ENCODE measurements around the gene KCNN1.
"Not testable (repeated sequence)": the region's sequence is repeated elsewhere in the genome, so short reads cannot be mapped to it uniquely, and the experiment has no call there.

Gene KCNN1

GRCh38 chr19:17977021-17977420 is 10.1 kb downstream of the KCNN1 start:
- Histone ChIP-seq H3K36me3 (ENCODE audit: control insufficient read depth, insufficient read depth, low read length, severe bottlenecking) (no peaks in the 10 kb centered on the region), H3K9ac (ENCODE audit: low read length) (no peak overlapping the region), H3K27me3 (replicated peaks; ENCODE audit: control insufficient read depth, insufficient read depth, low read length) (peaks cover 17% of the 10 kb centered on the region), H3K4me1 (ENCODE audit: control insufficient read depth, insufficient read depth, low read length) (no peaks in the 10 kb centered on the region), H3K4me3 (ENCODE audit: low read length) (no peak overlapping the region), H3K9me3 (ENCODE audit: control insufficient read depth, low read length) (no peaks in the 10 kb centered on the region)
- no peak for DNase-seq (ENCODE audit: low read depth)

GRCh38 chr19:17977488-17977887 is 10.6 kb downstream of the KCNN1 start:
- Histone ChIP-seq H3K9me3 (ENCODE audit: control insufficient read depth, low read length) (no peaks in the 10 kb centered on the region), H3K27me3 (replicated peaks; ENCODE audit: control insufficient read depth, insufficient read depth, low read length) (peaks cover 15% of the 10 kb centered on the region), H3K4me3 (ENCODE audit: low read length) (no peak overlapping the region), H3K9ac (ENCODE audit: low read length) (no peak overlapping the region), H3K36me3 (ENCODE audit: control insufficient read depth, insufficient read depth, low read length, severe bottlenecking) (no peaks in the 10 kb centered on the region), H3K4me1 (ENCODE audit: control insufficient read depth, insufficient read depth, low read length) (no peaks in the 10 kb centered on the region)
- no peak for DNase-seq (ENCODE audit: low read depth)

- Histone ChIP-seq H3K4me3 (ENCODE audit: low read length) (no peak overlapping the region), H3K9me3 (ENCODE audit: control insufficient read depth, low read length) (no peaks in the 10 kb centered on the region), H3K9ac (ENCODE audit: low read length) (no peak overlapping the region), H3K27me3 (replicated peaks; ENCODE audit: control insufficient read depth, insufficient read depth, low read length) (no peaks in the 10 kb centered on the region), H3K36me3 (ENCODE audit: control insufficient read depth, insufficient read depth, low read length, severe bottlenecking) (no peaks in the 10 kb centered on the region), H3K4me1 (ENCODE audit: control insufficient read depth, insufficient read depth, low read length) (no peaks in the 10 kb centered on the region)
- no peak for DNase-seq (ENCODE audit: low read depth)
Measured at GRCh38 chr19:17981611-17982010, 14.7 kb downstream of the KCNN1 start.

- H3K9me3 ChIP-seq (ENCODE audit: control insufficient read depth, low read length) = no peaks in the 10 kb centered on the region
- no peak for DNase-seq (ENCODE audit: low read depth)
- H3K9ac ChIP-seq (ENCODE audit: low read length) = no peak overlapping the region
- H3K4me3 ChIP-seq (ENCODE audit: low read length) = no peak overlapping the region
- no peaks in the 10 kb centered on the region for H3K4me1 ChIP-seq (ENCODE audit: control insufficient read depth, insufficient read depth, low read length)
- H3K36me3 ChIP-seq (ENCODE audit: control insufficient read depth, insufficient read depth, low read length, severe bottlenecking) = no peaks in the 10 kb centered on the region
- no peaks in the 10 kb centered on the region for H3K27me3 ChIP-seq (replicated peaks; ENCODE audit: control insufficient read depth, insufficient read depth, low read length)
Measured at GRCh38 chr19:17982430-17982829, 15.5 kb downstream of the KCNN1 start.

GRCh38 chr19:17985037-17985818 is 18.3 kb downstream of the KCNN1 start:
- no peak overlapping the region for H3K9ac ChIP-seq (ENCODE audit: low read length)
- no peaks in the 10 kb centered on the region for H3K27me3 ChIP-seq (replicated peaks; ENCODE audit: control insufficient read depth, insufficient read depth, low read length)
- no peak for DNase-seq (ENCODE audit: low read depth)
- H3K4me1 ChIP-seq (ENCODE audit: control insufficient read depth, insufficient read depth, low read length) = no peaks in the 10 kb centered on the region
- H3K9me3 ChIP-seq (ENCODE audit: control insufficient read depth, low read length) = no peaks in the 10 kb centered on the region
- no peak overlapping the region for H3K4me3 ChIP-seq (ENCODE audit: low read length)
- no peaks in the 10 kb centered on the region for H3K36me3 ChIP-seq (ENCODE audit: control insufficient read depth, insufficient read depth, low read length, severe bottlenecking)

GRCh38 chr19:17986569-17986968 is 19.7 kb downstream of the KCNN1 start:
- H3K9me3 ChIP-seq (ENCODE audit: control insufficient read depth, low read length); H3K36me3 ChIP-seq (ENCODE audit: control insufficient read depth, insufficient read depth, low read length, severe bottlenecking); H3K27me3 ChIP-seq (replicated peaks; ENCODE audit: control insufficient read depth, insufficient read depth, low read length); H3K9ac ChIP-seq (ENCODE audit: low read length); DNase-seq (ENCODE audit: low read depth); H3K4me3 ChIP-seq (ENCODE audit: low read length); H3K4me1 ChIP-seq (ENCODE audit: control insufficient read depth, insufficient read depth, low read length): not testable (repeated sequence)

- no peak for DNase-seq (ENCODE audit: low read depth)
Measured at GRCh38 chr19:17988161-17988560, 21.3 kb downstream of the KCNN1 start.

GRCh38 chr19:17989425-17990094 is 22.7 kb downstream of the KCNN1 start:
- H3K4me1 ChIP-seq (ENCODE audit: control insufficient read depth, insufficient read depth, low read length) = no peaks in the 10 kb centered on the region
- no peaks in the 10 kb centered on the region for H3K9me3 ChIP-seq (ENCODE audit: control insufficient read depth, low read length)
- H3K36me3 ChIP-seq (ENCODE audit: control insufficient read depth, insufficient read depth, low read length, severe bottlenecking) = no peaks in the 10 kb centered on the region
- H3K9ac ChIP-seq (ENCODE audit: low read length) = no peak overlapping the region
- DNase-seq (ENCODE audit: low read depth) = no peak
- H3K27me3 ChIP-seq (replicated peaks; ENCODE audit: control insufficient read depth, insufficient read depth, low read length) = no peaks in the 10 kb centered on the region
- H3K4me3 ChIP-seq (ENCODE audit: low read length) = no peak overlapping the region

More at GRCh38 chr19:17988161-17988560, 21.3 kb downstream of the KCNN1 start:
- no peaks in the 10 kb centered on the region for H3K36me3 ChIP-seq (ENCODE audit: control insufficient read depth, insufficient read depth, low read length, severe bottlenecking)
- H3K9me3 ChIP-seq (ENCODE audit: control insufficient read depth, low read length) = no peaks in the 10 kb centered on the region
- no peaks in the 10 kb centered on the region for H3K4me1 ChIP-seq (ENCODE audit: control insufficient read depth, insufficient read depth, low read length)
- no peak overlapping the region for H3K4me3 ChIP-seq (ENCODE audit: low read length)
- no peak overlapping the region for H3K9ac ChIP-seq (ENCODE audit: low read length)
- no peaks in the 10 kb centered on the region for H3K27me3 ChIP-seq (replicated peaks; ENCODE audit: control insufficient read depth, insufficient read depth, low read length)

- Histone ChIP-seq H3K4me3 (ENCODE audit: low read length) (no peak overlapping the region), H3K27me3 (replicated peaks; ENCODE audit: control insufficient read depth, insufficient read depth, low read length) (no peaks in the 10 kb centered on the region), H3K9ac (ENCODE audit: low read length) (no peak overlapping the region), H3K4me1 (ENCODE audit: control insufficient read depth, insufficient read depth, low read length) (no peaks in the 10 kb centered on the region), H3K36me3 (ENCODE audit: control insufficient read depth, insufficient read depth, low read length, severe bottlenecking) (no peaks in the 10 kb centered on the region), H3K9me3 (ENCODE audit: control insufficient read depth, low read length) (no peaks in the 10 kb centered on the region)
- no peak for DNase-seq (ENCODE audit: low read depth)
Measured at GRCh38 chr19:17993076-17993813, 26.3 kb downstream of the KCNN1 start.

GRCh38 chr19:17996826-17997316 is 30.0 kb downstream of the KCNN1 start:
- no peaks in the 10 kb centered on the region for H3K9me3 ChIP-seq (ENCODE audit: control insufficient read depth, low read length)
- H3K27me3 ChIP-seq (replicated peaks; ENCODE audit: control insufficient read depth, insufficient read depth, low read length) = no peaks in the 10 kb centered on the region
- no peaks in the 10 kb centered on the region for H3K36me3 ChIP-seq (ENCODE audit: control insufficient read depth, insufficient read depth, low read length, severe bottlenecking)
- no peak overlapping the region for H3K9ac ChIP-seq (ENCODE audit: low read length)
- peak; percentile 92 for DNase-seq (ENCODE audit: low read depth)
- H3K4me3 ChIP-seq (ENCODE audit: low read length) = no peak overlapping the region
- peaks cover 3% of the 10 kb centered on the region for H3K4me1 ChIP-seq (ENCODE audit: control insufficient read depth, insufficient read depth, low read length)

All from adipocyte (in vitro differentiated cells).